DMS 273 (cell line): ENCODE data around the gene CAMK2D.

Experiments used
- DNase-seq: peaks from one replicate; lab custom pipeline; 2025; ENCODE audit not compliant: unreplicated experiment; lab: John Stamatoyannopoulos, UW

The CAMK2D gene

GRCh38 chr4:113576947-113577678 lies 184.4 kb downstream of the CAMK2D start:
- DNase-seq = no peak

DNA sequence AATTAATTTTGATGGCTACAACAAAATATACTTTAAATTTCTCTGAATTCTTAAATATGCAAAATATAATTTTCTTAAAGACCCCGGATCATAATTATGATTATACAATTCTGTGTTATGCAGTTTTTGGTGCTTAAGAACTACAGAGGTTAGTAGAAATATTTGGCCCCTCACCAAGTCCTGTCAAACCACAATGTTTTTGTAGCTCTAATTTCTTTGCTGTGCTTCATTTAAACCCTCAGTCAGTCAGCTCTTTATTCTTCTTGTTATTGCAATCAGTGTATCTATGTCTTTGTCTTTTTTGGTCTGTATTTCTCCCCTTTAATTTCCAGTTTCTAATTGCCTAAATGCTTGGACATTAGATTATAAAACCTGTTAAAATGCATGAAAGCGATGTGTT lies 186.1 kb downstream of the CAMK2D start:
- peak; percentile 46 for DNase-seq

DNA sequence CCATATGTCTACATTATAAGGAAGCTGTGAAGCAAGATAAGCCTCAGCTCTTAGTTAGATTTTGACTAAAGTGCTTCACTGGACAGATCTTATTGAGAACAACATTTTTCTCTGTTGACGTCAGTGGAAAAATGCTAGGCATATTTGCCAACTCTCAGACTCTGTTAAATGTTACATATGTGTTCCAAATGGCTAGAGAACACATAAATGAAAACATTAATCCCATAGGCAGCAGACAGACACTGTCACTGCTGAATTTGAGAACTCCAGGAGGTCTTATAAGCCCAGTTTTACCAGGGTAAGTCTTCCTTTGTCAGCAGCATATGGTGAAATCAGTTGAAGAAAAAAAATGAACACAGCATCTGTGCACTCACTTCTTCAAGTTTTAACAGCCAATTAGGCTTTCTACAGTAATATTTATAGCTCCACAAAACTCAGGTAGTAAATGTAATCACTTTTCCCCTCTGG lies 186.9 kb downstream of the CAMK2D start:
- peak; percentile 87 for DNase-seq

DNA sequence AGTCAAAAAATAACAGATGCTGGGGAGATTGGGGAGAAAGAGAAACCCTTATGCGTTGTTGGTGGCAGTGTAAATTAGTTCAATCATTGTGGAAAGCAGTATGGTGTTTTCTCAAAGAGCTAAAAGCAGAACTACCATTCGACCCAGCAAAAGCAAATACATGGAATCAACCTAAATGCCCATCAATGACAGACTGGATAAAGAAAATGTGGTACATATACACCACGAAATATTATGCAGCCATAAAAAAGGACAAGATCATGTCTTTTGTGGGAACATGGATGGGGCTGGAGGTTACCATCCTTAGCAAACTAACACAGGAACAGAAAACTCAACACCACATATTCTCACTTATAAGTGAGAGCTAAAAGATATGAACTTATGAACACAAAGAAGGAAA lies 188.9 kb downstream of the CAMK2D start:
- DNase-seq = no peak

GRCh38 chr4:113566015-113566795 lies 195.3 kb downstream of the CAMK2D start:
- no peak for DNase-seq

DNA sequence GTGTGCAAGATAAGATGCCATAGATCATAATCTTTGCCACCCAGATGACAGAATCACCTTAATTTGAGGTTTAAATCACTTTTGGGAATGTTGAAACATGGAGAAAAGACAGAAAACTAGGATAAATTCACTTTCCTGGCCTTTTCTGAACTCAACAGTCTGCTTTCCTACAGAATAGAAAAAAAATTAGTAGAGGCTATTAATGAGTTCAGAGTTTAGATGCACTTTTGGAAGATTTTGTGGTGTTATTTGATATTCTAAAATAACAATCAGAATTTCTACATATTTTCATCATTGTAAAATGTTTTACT lies 195.9 kb downstream of the CAMK2D start:
- no peak for DNase-seq

- DNase-seq = no peak
Observed at GRCh38 chr4:113564493-113564892, 197.0 kb downstream of the CAMK2D start.

DNA sequence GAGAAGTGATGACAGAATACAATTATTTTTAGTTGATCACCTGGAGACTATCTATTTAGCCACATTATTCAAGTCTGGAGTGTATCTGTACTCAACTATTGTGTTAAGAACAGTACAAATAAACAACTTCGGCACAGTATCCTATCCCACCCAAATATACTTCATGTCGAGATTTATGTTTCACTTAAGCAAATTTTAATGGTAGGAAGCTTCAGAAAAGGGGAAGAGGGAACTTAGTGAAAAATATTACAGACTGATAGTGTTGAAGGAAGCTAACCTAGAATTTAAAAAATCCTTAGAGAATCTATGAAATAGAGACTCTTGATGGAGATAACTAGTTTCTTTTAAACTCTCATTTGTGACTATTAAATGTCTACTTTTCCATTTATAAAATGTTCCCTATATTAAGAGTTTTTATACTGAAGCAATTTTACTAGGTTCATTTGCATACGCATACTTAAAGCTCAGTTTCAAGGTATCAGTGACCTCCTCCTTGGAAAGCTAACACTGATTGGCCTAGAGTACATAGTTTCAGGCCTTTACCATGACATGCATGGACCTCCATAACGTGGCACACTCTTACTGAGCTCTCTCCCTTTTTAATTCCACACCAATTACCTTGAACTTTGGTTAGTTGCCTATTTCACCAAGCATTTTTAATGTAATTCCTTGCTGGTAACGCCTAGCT lies 197.7 kb downstream of the CAMK2D start:
- no peak for DNase-seq

DNA sequence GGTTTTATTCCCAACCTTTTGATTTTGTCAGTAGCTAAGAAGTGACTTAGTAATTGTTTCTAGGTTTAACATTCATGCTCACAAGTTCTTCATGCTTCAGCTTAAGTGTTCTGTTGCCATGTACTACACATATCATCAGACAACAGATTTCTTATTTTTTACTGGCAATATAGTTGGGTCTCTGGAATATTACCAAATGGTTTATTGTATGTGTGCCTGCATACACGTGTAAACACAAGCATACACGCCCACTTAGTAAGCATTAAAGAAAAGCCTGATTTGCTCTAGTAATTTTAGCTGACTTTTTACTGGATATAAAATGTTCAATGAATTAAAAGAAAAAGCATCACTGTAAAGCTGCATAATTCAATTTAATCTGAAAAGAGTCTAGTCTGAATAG lies 199.8 kb downstream of the CAMK2D start:
- no peak for DNase-seq

DNA sequence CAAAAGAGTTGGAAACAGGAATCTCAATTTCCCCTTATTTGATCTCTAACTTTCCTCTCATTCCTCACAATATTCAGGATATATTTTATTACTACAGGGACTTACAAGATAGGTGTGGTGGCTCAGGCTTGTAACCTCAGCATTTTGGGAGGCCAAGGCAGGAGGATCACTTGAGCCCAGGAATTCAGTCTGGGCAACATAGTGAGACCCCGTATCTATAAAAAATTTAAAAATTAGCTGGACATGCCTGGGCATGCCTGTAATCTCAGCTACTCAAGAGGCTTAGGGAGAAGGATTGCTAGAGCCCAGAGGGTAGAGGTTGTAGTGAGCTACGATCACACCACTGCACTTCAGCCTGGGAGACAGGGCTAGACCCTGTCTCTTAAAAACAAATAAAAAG lies 200.4 kb downstream of the CAMK2D start:
- no peak for DNase-seq

DNA sequence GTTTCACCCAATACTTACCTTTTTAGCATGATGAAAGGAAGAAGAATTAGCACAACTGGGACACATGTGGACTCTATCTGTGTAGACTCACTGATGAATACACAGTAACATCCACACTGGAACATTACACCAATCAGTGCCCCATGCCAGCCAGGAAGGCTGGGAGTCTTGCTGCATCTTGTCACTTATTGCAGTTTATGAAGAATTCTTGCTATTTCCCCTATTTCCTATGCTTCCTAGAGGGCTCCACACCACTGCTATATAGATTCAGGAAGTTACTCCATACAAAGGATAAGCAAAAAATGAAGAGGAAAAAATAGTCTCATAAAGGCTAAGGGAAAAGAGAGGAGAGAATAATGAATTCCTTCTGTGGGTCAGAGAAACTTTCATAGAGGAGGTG lies 201.0 kb downstream of the CAMK2D start:
- no peak for DNase-seq

GRCh38 chr4:113559947-113560346 lies 201.6 kb downstream of the CAMK2D start:
- DNase-seq = no peak

GRCh38 chr4:113556382-113557134 lies 205.0 kb downstream of the CAMK2D start:
- no peak for DNase-seq

DNA sequence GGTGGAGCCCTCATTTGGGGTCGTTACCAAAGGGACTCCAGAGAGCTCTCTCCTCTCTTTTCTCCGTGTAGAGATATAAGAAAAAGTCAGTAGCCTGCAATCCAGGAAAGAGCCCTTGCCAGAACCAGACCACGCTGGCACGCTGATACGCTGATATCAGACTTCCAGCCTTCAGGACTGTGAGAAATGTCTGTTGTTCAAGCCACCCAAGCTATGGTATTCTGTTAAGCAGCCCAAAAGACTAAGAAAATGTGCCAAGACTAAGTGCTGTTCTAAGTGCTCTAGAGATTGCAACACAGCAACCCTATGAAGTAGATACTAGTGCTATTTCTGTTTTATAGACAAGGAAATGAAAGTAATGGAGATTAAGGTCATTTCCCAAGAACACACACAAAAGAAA lies 205.7 kb downstream of the CAMK2D start:
- no peak for DNase-seq

- DNase-seq = no peak
Observed at GRCh38 chr4:113553082-113553481, 208.5 kb downstream of the CAMK2D start.

DNA sequence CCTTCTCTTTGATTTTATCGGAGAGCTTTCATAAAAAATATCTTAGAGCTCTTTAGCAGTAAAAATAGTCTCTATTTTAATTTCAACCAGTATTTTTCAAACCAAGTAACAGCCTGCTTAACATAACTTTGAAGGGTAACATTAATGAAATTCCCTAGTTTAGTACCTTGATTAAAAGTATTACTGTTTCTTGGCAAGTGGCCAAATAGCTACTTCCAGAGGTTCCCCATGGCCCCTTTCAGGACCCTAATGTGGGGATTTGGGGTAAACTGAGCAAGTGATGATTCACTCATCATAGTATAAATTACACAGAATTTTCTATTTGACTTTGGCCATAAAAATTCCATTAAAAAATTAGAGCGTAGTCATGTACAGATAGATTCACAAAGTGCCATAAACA lies 211.0 kb downstream of the CAMK2D start:
- DNase-seq = no peak

- DNase-seq = no peak
Observed at GRCh38 chr4:113548303-113548702, 213.2 kb downstream of the CAMK2D start.

DNA sequence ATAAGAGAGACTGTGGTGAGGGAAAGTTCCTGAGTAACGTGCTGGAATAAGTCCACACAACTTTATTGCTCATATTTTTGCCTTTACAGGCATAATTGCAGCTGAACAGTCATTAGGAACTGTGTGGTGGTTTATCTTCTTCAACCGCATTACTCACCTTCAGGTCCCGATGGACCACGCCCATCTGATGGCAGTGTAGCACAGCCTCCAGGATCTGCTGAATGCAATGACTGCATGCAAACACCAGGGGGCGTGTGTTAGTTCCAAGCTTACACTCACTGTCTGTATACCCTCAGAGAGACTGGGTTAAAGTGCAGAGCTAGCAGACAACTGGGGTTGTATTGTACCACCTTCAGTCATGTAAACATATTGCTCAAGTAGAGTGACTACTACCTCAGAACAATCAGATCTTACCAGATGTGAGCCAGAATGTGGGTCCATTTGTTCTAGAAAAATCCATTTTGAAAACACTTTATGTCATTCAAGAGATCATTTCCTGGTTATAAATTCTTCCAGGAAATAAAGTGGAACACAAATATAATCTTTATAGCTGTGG lies 214.0 kb downstream of the CAMK2D start:
- DNase-seq = peak; percentile 90

DNA sequence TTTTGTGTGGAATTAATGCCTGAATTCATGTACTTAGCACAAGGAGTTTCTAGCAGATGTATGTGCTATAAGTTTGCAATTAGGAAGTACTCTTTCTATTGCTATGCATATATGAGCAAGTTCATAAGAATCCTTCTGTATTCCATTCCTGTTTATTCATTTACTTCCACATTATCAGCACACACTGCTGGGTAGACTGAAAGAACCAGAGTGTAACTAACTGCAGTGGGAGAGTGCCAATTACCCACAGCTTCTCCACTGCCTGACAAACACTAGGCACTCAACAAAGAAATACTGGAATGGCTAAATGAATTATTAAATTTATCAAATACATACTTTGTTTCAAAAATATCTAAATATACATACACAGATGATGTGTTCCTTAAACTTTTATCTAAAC lies 219.6 kb downstream of the CAMK2D start:
- DNase-seq = peak; percentile 6

GRCh38 chr4:113540859-113541258 lies 220.7 kb downstream of the CAMK2D start:
- peak; percentile 84 for DNase-seq

- peak; percentile 18 for DNase-seq
Observed at GRCh38 chr4:113539408-113539807, 222.1 kb downstream of the CAMK2D start.
